T follicular helper cell (primary cell): Measurements from ENCODE around the gene ACOX1.

Experiments
- DNase-seq: peaks from one replicate; pipeline ENCODE4 v3.0.0-alpha.2; 2020; ENCODE audit warnings: low read depth

Gene ACOX1

GRCh38 chr17:76008630-76009425 is 29.9 kb upstream of the ACOX1 start:
- no peak for DNase-seq

DNA sequence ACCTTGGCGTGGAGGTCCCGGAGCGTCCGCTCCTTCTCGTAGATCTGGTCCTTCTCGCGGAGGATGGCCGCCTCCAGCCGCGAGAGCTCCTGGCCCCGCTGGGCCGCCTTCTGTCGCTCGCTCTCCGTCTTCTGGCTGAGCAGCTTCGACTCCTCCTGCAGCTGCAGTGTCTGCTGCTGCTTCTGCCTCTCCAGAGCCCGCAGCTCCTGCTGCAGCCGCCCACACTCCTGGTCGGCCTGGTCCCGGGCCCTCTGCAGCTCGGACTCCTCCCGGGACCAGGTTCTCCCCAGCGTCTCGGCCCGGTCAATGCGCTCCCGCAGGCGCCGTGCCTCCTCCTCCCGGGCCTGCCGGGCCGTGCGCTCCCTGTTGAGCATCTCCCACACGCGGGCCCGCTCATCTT is 29.2 kb upstream of the ACOX1 start:
- DNase-seq = no peak

GRCh38 chr17:76007850-76008165 is 28.8 kb upstream of the ACOX1 start:
- DNase-seq = no peak

- DNase-seq = no peak
Observed at GRCh38 chr17:76007131-76007849, 28.3 kb upstream of the ACOX1 start.

GRCh38 chr17:76005263-76006149 is 26.5 kb upstream of the ACOX1 start:
- DNase-seq = peak; percentile 70

GRCh38 chr17:76004750-76005262 is 25.8 kb upstream of the ACOX1 start:
- DNase-seq = no peak

DNA sequence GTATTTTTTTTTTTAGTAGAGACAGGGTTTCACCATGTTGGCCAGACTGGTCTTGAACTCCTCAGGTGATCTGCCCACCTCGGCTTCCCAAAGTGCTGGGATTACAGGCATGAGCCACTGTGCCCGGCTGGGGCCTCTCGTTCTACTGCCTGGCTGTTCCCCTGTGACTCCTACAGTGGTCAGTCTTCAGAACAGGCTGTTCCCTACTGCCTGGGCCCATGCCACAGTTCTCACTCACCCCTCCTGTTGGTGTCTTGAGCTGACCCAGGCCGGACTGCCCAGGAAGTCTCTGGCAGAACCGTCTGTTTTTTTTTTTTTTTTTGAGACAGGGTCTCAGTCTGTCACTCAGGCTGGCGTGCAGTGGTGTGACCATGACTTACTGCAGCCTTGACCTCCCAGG is 24.9 kb upstream of the ACOX1 start:
- no peak for DNase-seq

- DNase-seq = no peak
Observed at GRCh38 chr17:76002100-76002499, 23.1 kb upstream of the ACOX1 start.

GRCh38 chr17:76000755-76001521 is 22.0 kb upstream of the ACOX1 start, which contains the start of gene CDK3:
CDK3 (plus strand) TSS chr17:76000855; CDS start chr17:76001426, 571 bp downstream.
- no peak for DNase-seq

DNA sequence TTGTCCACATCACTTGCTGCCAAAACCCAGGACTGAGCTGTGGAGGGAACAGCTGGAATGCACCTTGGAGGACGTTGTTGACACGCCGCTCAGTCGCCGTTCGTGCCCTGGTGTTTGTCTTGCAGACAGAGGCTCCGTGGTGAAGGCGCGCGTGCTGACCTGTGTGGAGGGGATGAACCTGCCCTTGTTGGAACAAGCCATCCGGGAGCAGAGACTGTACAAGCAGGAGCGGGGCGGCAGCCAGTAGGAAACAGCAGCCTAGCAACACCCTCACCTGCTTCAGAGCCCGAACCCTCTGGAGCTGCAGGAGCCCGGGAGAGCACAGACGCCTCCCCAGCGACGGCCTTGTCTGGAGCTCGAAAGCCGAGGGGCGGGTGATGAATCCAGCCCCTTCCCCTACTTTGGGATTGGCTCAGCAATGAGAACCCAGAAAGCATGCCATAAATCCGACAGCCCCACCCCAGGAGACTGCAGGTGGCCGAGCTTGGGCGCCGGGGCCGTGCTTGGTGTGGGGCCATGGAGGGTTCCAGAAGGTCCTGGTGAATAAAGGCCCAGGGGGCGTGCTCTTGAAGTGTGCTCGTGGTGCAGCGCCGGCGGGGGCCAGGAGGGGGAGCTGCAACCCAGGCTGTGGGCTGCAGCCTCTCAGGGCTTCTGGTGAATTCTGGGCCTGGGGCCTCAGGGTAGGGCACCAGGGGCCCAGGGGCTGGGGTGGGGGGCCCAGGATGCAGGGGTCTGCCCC is 21.2 kb upstream of the ACOX1 start:
- peak; percentile 38 for DNase-seq

- DNase-seq = no peak
Observed at GRCh38 chr17:75998327-75998795, 19.4 kb upstream of the ACOX1 start.

DNA sequence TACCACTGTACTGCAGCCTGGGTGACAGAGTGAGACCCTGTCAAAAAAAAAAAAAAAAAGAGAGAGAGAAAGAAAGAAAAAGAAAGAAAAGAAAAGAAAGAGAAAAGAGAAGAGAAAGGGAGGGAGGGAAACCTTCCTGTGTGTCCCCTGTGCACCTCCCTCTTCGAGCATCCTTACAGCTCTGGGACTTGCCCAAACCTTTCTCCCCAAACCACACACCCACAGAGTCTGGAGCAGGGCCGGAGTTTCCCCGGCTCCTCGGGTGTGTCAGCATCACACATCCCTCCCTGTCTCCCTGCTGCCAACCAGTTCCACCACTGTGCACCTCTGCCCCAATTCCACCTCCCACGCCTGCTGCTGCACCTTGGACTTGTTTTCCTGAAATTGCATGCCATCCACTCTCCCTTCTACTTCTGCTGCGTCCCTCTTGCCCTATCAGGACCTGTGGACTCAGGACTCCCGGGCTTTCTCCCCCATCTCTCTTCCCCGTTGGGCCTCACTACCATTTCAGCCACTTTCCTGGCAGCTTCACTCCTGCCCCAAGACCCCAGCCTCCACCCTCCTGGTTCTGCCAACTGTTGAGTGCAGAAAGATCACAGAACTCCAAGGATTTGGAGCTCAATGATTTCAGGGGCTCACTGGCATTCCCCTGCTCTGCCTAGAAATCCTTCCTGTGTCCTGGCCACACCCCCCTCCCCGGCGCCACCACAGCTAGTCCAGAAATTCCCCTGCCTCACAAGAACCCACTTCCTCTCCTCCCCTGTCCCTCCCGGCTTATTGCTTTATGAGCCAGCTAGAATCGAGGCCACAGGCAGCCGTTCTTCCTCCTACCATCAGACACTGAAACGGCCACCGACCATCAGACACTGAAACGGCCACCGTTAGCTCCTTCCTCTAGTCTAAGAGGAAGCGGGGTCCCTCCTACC is 18.0 kb upstream of the ACOX1 start:
- no peak for DNase-seq

DNA sequence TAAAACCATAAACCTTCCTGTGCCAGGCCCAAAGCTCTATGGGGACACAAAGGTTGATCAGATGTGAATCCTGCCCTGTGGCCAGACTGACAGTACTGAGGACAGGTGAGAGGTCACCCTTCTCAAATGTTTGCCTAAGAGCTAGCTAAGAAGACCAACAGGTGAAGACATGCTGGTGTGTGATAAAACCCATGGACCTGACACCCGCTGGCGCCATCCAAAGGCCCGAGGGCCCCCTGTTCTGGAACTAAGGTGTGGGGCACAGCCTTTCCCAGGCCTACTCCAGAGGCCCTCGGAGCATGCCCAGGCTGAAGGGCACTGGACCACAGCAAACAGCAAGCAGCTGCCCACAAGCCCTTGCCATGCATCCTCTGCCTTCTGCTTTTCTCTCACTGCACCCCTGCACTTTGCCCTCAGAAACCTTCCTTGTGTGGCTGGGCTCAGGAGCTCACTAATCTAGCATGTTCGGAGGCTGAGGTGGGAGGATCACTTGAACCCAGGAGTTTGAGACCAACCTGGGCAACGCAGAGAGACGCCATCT is 16.5 kb upstream of the ACOX1 start:
- no peak for DNase-seq

GRCh38 chr17:75994802-75995370 is 15.9 kb upstream of the ACOX1 start:
- DNase-seq = no peak

GRCh38 chr17:75991396-75991795 is 12.4 kb upstream of the ACOX1 start:
- DNase-seq = no peak

DNA sequence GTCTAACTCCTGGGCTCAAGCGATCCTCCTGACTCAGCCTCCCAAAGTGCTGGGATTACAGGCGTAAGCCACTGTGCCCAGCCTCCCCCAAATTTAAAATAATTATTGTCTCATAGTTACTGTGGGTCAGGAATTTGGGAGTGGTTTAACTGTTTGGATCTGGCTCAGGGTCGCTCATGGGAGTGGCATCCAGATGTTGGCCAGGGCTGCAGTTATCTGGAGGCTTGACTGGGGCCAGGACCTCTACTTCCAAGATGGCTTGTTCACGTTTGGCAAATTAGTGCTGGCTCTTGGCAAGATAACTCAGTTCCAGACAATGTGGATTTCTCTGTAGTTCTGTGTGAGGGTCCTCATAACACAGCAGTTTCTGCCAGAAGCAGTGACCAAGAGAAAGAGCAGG is 8.1 kb upstream of the ACOX1 start:
- no peak for DNase-seq

GRCh38 chr17:75985986-75986385 is 7.0 kb upstream of the ACOX1 start:
- no peak for DNase-seq

DNA sequence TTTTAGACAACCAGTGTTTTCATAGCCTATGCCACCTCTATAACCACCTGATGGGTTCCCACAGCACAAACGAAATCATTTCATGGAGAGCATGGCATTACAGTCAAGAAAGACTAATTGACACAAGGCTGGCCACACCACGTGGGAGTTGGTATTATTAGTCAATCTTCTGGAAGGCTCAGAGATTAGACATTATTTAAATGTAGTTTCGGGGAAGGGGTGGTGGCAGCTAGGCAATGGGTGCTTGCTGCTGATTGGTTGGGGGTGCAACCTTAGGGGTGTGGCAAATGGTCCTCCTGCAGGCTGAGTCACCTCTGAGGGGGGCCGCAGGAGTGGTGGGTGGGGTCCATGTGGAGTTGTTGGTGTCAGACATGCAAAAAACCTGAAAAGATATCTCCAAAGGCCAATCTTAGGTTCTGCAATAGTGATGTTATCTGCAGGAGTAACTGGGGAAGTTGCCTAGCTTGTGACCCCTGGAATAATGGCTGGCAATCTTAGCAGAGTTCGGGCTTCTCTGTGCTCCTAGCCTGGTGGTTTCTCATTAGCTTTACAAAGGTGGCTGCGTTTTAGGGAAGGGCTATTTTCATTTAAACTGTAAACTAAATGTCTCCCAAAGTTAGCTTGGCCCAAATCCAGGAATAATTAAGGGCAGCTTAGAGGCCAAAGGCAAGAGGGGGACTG is 4.7 kb upstream of the ACOX1 start:
- no peak for DNase-seq
